Glomerular visceral epithelial cell (primary cell): ENCODE measurements around the gene TMEM217.

ENCODE experiments used
- DNase-seq: peaks from one replicate; pipeline ENCODE4 v3.0.0-alpha.2; 2016; ENCODE audit errors: extremely low spot score

Gene TMEM217

DNA sequence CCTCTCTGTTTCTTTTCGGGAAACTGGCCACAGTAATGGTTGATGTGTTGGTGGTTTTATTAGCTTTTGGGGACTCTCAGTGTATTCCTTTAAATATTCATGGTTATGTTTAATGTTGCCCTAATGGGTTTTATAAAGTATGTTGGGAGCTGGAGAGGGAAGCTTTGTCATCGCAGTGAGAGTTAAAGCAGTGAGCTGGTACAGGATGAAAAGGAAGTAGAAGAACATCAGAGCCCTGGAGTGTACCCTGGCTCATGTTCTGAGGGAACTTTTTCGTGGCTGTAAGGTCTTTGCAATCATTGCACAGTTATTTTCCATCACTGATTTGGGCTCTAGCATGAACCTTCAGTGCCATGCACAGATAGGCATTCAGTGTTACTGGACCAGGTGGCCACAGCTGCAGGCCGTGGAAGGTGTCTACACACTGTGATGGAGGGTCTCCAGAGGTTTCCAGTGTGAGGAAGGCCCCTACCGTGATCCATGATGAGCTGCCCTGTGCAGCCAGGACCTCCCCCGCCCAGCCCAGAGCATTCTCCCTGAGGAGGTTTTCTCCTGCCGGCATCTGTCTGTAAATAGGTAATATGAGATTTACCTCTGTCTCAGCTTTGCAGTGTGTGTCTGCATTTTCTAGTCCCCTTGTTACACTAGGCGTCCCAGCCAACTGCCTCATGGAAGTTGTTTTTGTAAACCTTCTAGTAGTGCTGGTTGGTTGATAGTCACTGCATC, 22.4 kb upstream of the TMEM217 start:
- DNase-seq: no peak

DNA sequence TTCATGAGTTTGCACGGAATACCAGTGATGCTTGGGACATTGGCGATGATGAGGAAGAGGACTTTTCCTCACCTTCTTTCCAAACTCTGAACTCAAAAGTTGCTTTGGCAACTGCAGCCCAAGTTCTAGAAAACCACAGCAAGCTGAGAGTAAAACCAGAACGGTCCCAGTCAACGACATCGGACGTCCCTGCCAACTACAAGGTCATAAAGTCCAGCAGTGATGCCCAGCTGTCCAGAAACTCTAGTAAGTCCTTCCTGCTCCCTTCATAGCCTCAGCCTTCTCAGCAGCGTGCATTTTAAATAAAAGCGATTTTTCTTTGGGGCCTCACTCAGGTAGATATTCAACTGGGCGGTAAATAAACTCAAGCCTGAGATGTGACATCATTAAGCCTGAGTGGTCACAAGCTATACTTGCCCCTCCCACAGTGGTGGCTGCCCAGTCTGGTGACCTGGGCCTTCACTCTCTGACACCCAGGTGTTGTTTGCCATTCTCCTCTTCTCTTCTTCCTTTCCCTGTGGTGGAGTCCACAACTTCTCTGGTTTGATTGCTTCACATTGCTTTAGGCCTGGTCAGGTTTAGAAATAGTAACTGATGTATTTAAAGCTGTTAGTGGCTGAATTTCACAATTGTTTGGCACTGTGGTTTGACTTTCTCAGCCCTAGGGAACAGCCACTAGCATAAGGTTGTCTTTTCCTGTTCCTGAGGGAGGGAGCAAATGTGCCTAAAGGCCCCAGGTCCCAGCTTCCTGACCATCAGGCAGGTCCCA, 21.6 kb upstream of the TMEM217 start:
- no peak for DNase-seq

GRCh38 chr6:37277001-37277409, 19.1 kb upstream of the TMEM217 start:
- no peak for DNase-seq

DNA sequence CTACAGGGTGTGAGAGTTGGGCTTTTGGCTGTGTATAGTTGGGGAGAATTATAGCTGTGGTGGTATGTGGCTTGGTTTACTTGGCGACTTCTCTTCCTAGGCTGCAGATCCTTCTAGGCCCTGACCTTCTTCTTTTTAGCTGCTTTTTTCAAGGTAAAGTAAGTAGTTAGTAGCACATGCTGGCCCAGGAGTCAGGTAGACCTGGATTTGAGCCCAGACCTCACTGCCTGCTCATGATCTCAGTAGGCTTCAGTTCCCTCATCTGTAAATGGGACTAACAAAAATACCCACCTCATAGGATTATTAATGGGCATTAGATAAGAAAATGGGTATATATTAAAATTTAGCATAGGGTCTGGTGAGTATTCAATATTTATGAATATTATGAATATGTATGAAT, 17.4 kb upstream of the TMEM217 start:
- DNase-seq: no peak

DNA sequence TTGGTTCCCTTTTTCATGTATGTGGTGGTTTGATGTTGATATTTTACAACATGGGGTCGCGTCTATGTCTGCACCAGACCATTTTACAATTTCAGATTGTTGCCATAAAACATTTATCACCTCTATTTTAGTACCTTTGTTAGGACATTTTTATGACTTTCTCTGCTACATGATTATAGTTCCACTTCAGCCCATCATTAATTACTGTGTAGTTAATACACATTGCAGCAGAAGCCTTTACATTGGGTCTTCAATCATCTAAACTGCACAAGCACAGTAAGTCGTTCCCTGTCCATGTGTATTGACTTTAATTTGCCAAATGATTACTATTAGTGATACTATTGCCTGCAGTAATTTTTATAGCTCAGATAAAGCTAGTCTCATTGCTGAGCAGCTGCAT, 15.7 kb upstream of the TMEM217 start:
- no peak for DNase-seq

DNA sequence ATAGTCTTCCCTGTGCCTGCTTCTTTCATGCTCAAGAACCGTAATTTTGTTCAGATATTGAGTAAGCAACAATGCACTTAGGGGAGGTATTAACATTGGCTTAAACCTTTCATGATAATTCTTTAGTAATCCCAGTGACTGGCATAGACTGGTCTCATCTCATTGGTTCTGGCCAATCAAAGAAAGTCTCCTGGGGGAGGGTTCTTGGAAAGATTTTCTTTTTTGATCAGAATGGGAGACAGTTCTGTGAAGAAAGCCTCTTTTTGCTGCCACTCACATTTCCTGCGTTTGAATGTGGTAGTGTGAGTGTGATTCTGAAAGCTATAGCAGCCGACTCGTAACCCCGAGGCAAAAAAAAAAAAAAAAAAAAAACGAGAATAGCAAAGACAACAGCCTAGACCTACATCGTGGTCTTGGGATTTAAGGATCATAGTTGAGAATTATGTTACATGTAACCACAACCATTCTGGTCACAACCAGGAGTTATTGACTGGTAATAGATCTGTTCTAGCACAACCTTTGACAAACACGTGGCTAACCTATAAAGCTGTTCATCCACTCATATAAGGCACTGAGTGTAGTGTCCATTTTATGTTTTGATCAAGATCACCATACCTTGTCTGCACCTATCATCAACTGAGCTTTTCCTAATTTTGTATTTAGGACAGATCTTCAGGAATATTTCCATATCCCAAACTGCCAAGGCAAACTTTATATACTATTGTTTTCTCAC, 15.1 kb upstream of the TMEM217 start:
- no peak for DNase-seq

- DNase-seq: no peak
Observed at GRCh38 chr6:37269105-37269504, 11.2 kb upstream of the TMEM217 start.

DNA sequence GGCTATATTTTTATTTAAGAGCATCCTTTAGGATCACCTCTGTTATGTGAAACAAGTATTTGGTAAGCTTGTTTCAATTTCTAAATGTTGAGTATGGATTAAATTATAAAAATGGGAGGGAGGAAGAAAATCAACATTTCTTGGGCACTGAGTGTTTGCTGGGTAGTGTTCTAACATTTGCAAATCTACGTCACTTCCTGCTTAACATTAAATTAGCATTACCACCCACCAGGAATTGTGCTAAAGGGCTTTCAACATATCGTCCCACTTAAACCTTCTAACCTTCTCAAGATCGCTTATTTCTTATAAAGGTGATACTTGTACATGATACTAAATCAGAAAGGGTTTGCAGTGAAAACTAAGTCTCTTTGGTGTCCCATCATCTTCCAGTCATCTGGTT, 7.9 kb upstream of the TMEM217 start:
- DNase-seq: no peak

- DNase-seq: no peak
Observed at GRCh38 chr6:37265001-37265400, 7.1 kb upstream of the TMEM217 start.

DNA sequence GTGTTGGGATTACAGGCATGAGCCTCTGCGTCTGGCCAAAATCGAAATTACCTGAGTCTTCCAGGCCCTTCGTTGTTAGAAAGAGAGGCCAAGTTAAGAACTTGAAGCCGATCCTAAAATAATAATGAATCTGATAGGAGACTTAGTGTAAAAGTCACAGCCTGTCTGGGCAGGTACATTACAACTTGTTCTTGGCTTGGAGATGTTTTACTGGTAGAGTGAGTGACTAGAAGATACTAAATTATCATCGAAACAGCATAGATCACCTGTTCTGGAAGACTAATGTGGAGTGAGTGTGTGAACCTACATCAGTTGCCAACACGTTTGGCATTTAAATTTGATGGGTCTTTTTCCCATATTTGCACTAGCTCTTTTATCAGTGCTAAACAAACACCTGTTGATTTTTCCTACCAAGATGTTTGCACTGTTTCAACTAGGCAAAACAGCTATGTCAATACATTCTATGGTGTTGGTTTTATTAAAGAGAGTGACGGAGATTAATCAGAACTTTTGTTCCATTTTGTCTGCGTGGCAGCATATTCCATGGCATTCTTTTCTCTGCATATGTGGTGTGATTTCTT, 4.6 kb upstream of the TMEM217 start:
- DNase-seq: no peak

- DNase-seq: no peak
Observed at GRCh38 chr6:37261198-37261597, 3.3 kb upstream of the TMEM217 start.

DNA sequence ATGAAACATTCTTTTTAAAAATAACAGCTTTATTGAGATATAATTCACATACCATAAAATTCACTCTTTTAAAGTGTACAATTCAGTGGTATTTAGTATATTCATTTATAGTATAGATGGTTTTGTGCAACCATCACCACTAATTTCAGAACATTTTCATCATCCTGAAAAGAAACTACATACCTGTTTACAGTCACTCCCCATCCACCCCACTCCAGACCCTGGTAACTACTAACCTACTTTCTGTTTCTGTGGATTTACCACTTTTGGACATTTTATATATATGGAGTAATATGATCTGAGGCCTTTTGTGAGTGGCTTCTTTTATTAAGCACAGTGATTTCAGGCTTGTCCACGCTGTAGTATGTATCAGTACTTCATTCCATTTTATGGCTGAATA, 2.5 kb upstream of the TMEM217 start:
- DNase-seq: no peak

DNA sequence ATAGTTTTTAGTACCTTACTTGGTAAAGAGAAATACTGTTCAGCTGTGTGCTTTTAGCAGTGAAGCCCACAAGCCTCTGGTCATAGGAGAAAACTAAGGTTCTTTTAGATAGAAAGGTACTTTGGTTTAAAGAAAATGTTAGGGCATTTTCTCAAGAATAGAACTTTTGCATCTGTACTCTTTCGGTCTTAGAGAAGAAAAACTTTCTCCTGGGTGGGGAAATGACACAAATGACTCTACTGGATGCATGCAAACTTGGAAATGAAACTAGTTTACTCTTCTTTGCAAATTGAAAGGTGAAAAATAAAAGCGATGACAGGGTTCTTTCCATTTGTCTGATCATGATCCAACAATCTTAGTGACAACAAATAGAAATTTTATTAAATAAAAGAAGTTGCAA, 2.1 kb upstream of the TMEM217 start:
- no peak for DNase-seq

GRCh38 chr6:37259191-37259590, 1.2 kb upstream of the TMEM217 start:
- DNase-seq: no peak

GRCh38 chr6:37258405-37259105, 611 bp upstream of the TMEM217 start:
- DNase-seq: no peak

DNA sequence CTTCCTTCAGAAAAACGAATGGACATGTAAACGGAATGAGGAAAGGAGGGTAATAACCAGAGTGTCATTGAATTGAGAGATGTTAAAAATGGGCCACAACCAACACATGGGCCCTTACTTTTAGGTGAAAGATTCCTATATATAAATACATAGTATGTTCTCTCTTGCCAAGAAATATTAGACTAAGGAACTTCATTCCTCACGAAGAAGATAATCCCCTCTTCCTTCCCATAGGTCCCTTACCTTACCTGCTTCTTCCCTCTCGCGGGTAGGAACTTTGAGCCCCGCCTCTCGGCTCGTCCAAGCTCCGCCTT, 667 bp downstream of the TMEM217 start:
- no peak for DNase-seq

DNA sequence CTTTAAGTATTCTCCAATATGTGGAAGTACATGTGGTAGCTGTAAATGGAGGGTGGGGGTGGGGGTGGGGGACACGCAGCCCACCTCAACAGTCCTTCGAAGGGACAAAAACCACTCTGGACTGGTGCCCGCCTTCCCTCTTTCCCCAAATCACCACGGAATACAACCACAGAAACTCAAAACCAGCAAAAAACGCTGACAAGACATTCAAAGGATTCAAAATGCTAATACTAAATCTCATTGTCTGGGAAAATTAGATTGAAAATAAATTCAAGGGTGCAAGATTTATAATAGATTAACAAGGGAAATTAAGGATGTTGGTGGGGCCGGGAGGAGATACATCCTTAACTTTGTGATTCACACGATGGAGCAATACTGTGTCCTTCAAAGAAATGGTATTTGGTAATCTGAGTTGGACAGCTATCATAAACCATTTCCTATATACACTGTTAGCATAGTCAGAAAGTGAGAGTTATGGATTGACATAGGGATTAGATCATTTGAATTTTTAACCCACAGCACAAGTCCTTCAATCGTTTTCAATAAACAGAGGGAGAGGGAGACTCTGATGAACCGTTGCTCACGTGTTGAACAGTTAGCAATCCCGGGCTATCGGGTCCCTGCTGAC, 1.1 kb downstream of the TMEM217 start:
- DNase-seq: no peak

DNA sequence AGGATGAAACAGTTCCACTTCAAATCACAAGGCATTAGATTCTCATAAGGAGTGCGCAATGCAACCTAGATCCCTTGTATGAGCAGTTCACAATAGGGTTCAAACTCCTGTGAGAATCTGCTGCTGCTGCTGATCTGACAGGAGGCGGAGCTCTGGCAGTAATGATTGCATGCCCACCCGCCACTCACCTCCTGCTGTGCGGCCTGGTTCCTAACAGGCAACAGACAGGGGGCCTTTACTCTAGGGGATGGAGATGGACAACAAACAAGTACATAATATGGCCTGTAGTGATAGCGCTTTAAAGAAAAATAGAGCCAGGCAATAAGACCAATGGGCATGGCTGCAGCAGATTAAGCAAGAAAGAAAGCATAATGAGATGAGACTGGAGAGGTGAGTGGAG, 3.1 kb downstream of the TMEM217 start:
- no peak for DNase-seq

GRCh38 chr6:37253486-37254007, 4.4 kb downstream of the TMEM217 start:
- no peak for DNase-seq

- no peak for DNase-seq
Observed at GRCh38 chr6:37251211-37251780, 6.6 kb downstream of the TMEM217 start.
